Esophagus muscularis mucosa (tissue), 4 donors: ENCODE measurements around the gene PRKN. TPM values are rescaled to one million over a fixed set of nuclear protein-coding genes. Genes with fewer than 3 reads are reported as not detected.

Experiments
- DNase-seq: peaks from one replicate; pipeline ENCODE4 v3.0.0-alpha.2; 2017; ENCODE audit errors: extremely low spot score
- H3K27ac ChIP-seq, 4 donors: fragments of 200-600 bp; sonication (generic); replicated peaks in 1 of 4; 1 replicate in 3 of 4; 2 replicates in 1 of 4; pipeline ENCODE4 v1.5.1; 2016 to 2019; ENCODE audit warnings: mild to moderate bottlenecking in 1 of 4
- H3K27me3 ChIP-seq, 4 donors: fragments of 200-600 bp; sonication (generic); one replicate each; pipeline versions ENCODE4 v1.5.1 to v1.6.0; 2016 to 2019
- H3K36me3 ChIP-seq, 4 donors: fragments of 200-600 bp; sonication (generic); one replicate each; pipeline ENCODE4 v1.5.1; 2016 to 2019
- H3K4me1 ChIP-seq, 4 donors: fragments of 200-600 bp; sonication (generic); one replicate each; pipeline ENCODE4 v1.5.1; 2016 to 2019
- H3K4me3 ChIP-seq, 4 donors: fragments of 200-600 bp; sonication (generic); 1 replicate in 2 of 4; 2 replicates in 2 of 4; pipeline ENCODE4 v1.5.1; 2016 to 2019; ENCODE audit warnings: mild to moderate bottlenecking in 4 of 4, moderate library complexity in 1 of 4
- H3K9me3 ChIP-seq, 4 donors: fragments of 200-600 bp; sonication (generic); 1 replicate in 3 of 4; 2 replicates in 1 of 4; pipeline ENCODE4 v1.5.1; 2016 to 2019
- CTCF ChIP-seq, 3 experiments: fragments of 200-600 bp in 2 of 3; fragments of 450-650 bp in 1 of 3; sonication (generic) in 2 of 3; IDR thresholded peaks; one replicate each; pipeline ENCODE4 v1.5.1; 2017 to 2019; ENCODE audit warnings: antibody characterized with exemption in 3 of 3, mild to moderate bottlenecking in 2 of 3, moderate library complexity in 1 of 3
- EP300 ChIP-seq: sonication (generic); formaldehyde crosslinking; IDR thresholded peaks from one replicate; pipeline ENCODE4 v1.6.1; 2017; ENCODE audit warnings: antibody characterized with exemption
- POLR2A ChIP-seq: fragments of 450-650 bp; IDR thresholded peaks from one replicate; pipeline ENCODE4 v1.6.1; 2017; ENCODE audit warnings: antibody characterized with exemption, moderate library complexity, mild to moderate bottlenecking, low read depth
- POLR2AphosphoS5 ChIP-seq, 2 donors: sonication (generic); formaldehyde crosslinking; IDR thresholded peaks; one replicate each; pipeline ENCODE4 v1.6.1; 2017; ENCODE audit warnings: antibody characterized with exemption in 2 of 2
- WGBS: methylation state at CpG from one replicate; pipeline ENCODE4 v1.1.5; 2018; 5-methylcytosine and 5-hydroxymethylcytosine counted together
- intact Hi-C: fragments of 100-400 bp; cut with DNase I; formaldehyde crosslinking; loops from one replicate; pipeline ENCODE4 v1.15.1; 2023
- total RNA-seq, 4 donors: library from RNA; depleted of rRNA; stranded (reverse); fragments of >200 nt; gene quantifications; one replicate each; pipeline versions ENCODE4 v1.1.0 to v1.2.1, GENCODE V29; 2016

Gene PRKN
- total RNA-seq, 4 donors from 2014 or later: 9.6 to 14.5 (median 10.8) TPM

- no peak overlapping the region for H3K4me3 ChIP-seq
- intact Hi-C loops: no loop called here
- H3K9me3 ChIP-seq: peaks cover 0 to 8% (median 0%) of the 10 kb centered on the region in 4 donors
- no peak for TF ChIP-seq EP300
- no peak for TF ChIP-seq POLR2A
- TF ChIP-seq POLR2AphosphoS5 (IDR thresholded peaks at IDR 0.05): no peak
- TF ChIP-seq CTCF (IDR thresholded peaks at IDR 0.05): no peak
- no peaks in the 10 kb centered on the region for H3K4me1 ChIP-seq
- DNase-seq: no peak
- no peaks in the 10 kb centered on the region for H3K36me3 ChIP-seq
- WGBS: 94% methylated on average over 8 of the region's 8 CpGs
- no peak overlapping the region for H3K27ac ChIP-seq
- H3K27me3 ChIP-seq: no peaks in the 10 kb centered on the region
Observed at GRCh38 chr6:161408041-161408440, 1319.5 kb downstream of the PRKN start.

GRCh38 chr6:161407581-161407980 is 1320.0 kb downstream of the PRKN start:
- Histone ChIP-seq H3K4me3 (no peak overlapping the region), H3K4me1 (no peaks in the 10 kb centered on the region), H3K36me3 (no peaks in the 10 kb centered on the region), H3K9me3 (peaks cover 0 to 8% (median 0%) of the 10 kb centered on the region in 4 donors), H3K27me3 (no peaks in the 10 kb centered on the region), H3K27ac (no peak overlapping the region)
- WGBS: 41% methylated on average over 4 of the region's 4 CpGs
- intact Hi-C loops: no loop called here
- TF ChIP-seq POLR2A (no peak), EP300 (no peak), POLR2AphosphoS5 (IDR thresholded peaks at IDR 0.05) (no peak), CTCF (IDR thresholded peaks at IDR 0.05) (no peak)
- no peak for DNase-seq

GRCh38 chr6:161407115-161407514 is 1320.5 kb downstream of the PRKN start:
- H3K4me3 ChIP-seq: no peak overlapping the region
- peaks cover 0 to 8% (median 0%) of the 10 kb centered on the region in 4 donors for H3K9me3 ChIP-seq
- no peaks in the 10 kb centered on the region for H3K4me1 ChIP-seq
- WGBS: 65% methylated on average over 2 of the region's 2 CpGs
- no peak for DNase-seq
- no peak overlapping the region for H3K27ac ChIP-seq
- no peak for TF ChIP-seq POLR2A
- intact Hi-C loops: no loop called here
- H3K27me3 ChIP-seq: no peaks in the 10 kb centered on the region
- H3K36me3 ChIP-seq: no peaks in the 10 kb centered on the region

- TF ChIP-seq POLR2AphosphoS5 (IDR thresholded peaks at IDR 0.05) (no peak), POLR2A (no peak), CTCF (IDR thresholded peaks at IDR 0.05) (no peak), EP300 (no peak)
- Histone ChIP-seq H3K9me3 (peaks cover 0 to 8% (median 0%) of the 10 kb centered on the region in 4 donors), H3K4me1 (no peaks in the 10 kb centered on the region), H3K27me3 (no peaks in the 10 kb centered on the region), H3K27ac (no peak overlapping the region), H3K36me3 (no peaks in the 10 kb centered on the region), H3K4me3 (no peak overlapping the region)
- DNase-seq: no peak
- 89% methylated on average over 6 of the region's 6 CpGs for WGBS
- intact Hi-C loops: no loop called here
Observed at GRCh38 chr6:161406646-161407045, 1320.9 kb downstream of the PRKN start.

GRCh38 chr6:161405418-161405817 is 1322.1 kb downstream of the PRKN start:
- Histone ChIP-seq H3K9me3 (peaks cover 0 to 8% (median 0%) of the 10 kb centered on the region in 4 donors), H3K4me3 (no peak overlapping the region), H3K4me1 (no peaks in the 10 kb centered on the region), H3K36me3 (no peaks in the 10 kb centered on the region), H3K27ac (no peak overlapping the region), H3K27me3 (no peaks in the 10 kb centered on the region)
- DNase-seq: no peak
- TF ChIP-seq POLR2A (no peak), EP300 (no peak), POLR2AphosphoS5 (IDR thresholded peaks at IDR 0.05) (no peak), CTCF (IDR thresholded peaks at IDR 0.05) (no peak)
- intact Hi-C loops: no loop called here
- WGBS: 94% methylated on average over 4 of the region's 4 CpGs
